CD8-positive, alpha-beta memory T cell (primary cell): Measurements from ENCODE around the gene SPACA4. TPM values are rescaled to one million over a fixed set of nuclear protein-coding genes. Genes with fewer than 3 reads are reported as not detected.
"Not testable (repeated sequence)": the region's sequence is repeated elsewhere in the genome, so short reads cannot be mapped to it uniquely, and the experiment has no call there.

Source experiments
- CTCF ChIA-PET: fragments of 350-600 bp; sonication (Branson Sonifier 250); formaldehyde crosslinking; loops from one replicate; lab custom pipeline; 2021; ENCODE audit warnings: antibody characterized with exemption; lab: Charles Lee
- POLR2A ChIA-PET: fragments of 350-600 bp; sonication (Branson Sonifier 250); formaldehyde crosslinking; loops from one replicate; lab custom pipeline; 2021; ENCODE audit warnings: antibody characterized with exemption; lab: Charles Lee
- DNase-seq, 5 donors: peaks; one replicate each; pipeline versions ENCODE4 v3.0.0 to v3.0.0-alpha.2; 2020 to 2022; ENCODE audit warnings: mixed read lengths in 1 of 5
- H3K27ac ChIP-seq: one replicate; pipeline ENCODE4 v1.7.0; 2013; ENCODE audit warnings: low read depth, mild to moderate bottlenecking, low read length, moderate library complexity
- H3K27me3 ChIP-seq: 2 replicates; pipeline ENCODE4 v1.7.0; 2013; ENCODE audit warnings: low read length, mild to moderate bottlenecking; ENCODE audit not compliant: insufficient read depth, poor library complexity, severe bottlenecking
- H3K36me3 ChIP-seq: 2 replicates; pipeline ENCODE4 v1.7.0; 2013; ENCODE audit warnings: mild to moderate bottlenecking, low read length, moderate library complexity; ENCODE audit not compliant: insufficient read depth
- H3K4me1 ChIP-seq: 2 replicates; pipeline ENCODE4 v1.7.0; 2013; ENCODE audit warnings: mild to moderate bottlenecking, low read length, moderate library complexity; ENCODE audit not compliant: insufficient read depth
- H3K4me3 ChIP-seq: 2 replicates; pipeline ENCODE4 v1.7.0; 2013; ENCODE audit warnings: mild to moderate bottlenecking, low read length
- H3K9me3 ChIP-seq: 2 replicates; pipeline ENCODE4 v1.7.0; 2013; ENCODE audit warnings: mild to moderate bottlenecking, low read length
- H3K27ac Mint-ChIP-seq, 8 donors: one replicate each; pipeline ENCODE4 v1.8.0; 2020 to 2021; ENCODE audit warnings: mixed read lengths in 8 of 8, mild to moderate bottlenecking in 6 of 8, inconsistent platforms in 3 of 8, moderate library complexity in 3 of 8
- H3K27me3 Mint-ChIP-seq, 2 donors: one replicate each; pipeline ENCODE4 v1.8.0; 2020 to 2021; ENCODE audit warnings: mixed read lengths in 2 of 2, mild to moderate bottlenecking in 1 of 2, moderate library complexity in 1 of 2
- H3K36me3 Mint-ChIP-seq, 3 donors: one replicate each; pipeline ENCODE4 v1.8.0; 2020 to 2021; ENCODE audit warnings: mixed read lengths in 3 of 3, inconsistent platforms in 1 of 3, mild to moderate bottlenecking in 1 of 3
- H3K4me1 Mint-ChIP-seq, 3 donors: one replicate each; pipeline ENCODE4 v1.8.0; 2020 to 2021; ENCODE audit warnings: mixed read lengths in 3 of 3, inconsistent platforms in 1 of 3, mild to moderate bottlenecking in 1 of 3
- H3K4me3 Mint-ChIP-seq, 7 donors: one replicate each; pipeline ENCODE4 v1.8.0; 2020 to 2021; ENCODE audit warnings: mixed read lengths in 7 of 7, mild to moderate bottlenecking in 6 of 7, moderate library complexity in 4 of 7, inconsistent platforms in 2 of 7
- H3K9me3 Mint-ChIP-seq, 5 donors: one replicate each; pipeline ENCODE4 v1.8.0; 2020 to 2022; ENCODE audit warnings: mixed read lengths in 5 of 5, mild to moderate bottlenecking in 3 of 5, moderate library complexity in 2 of 5, inconsistent platforms in 1 of 5
- polyA plus RNA-seq: library from polyadenylated mRNA; unstranded; fragments of 300-500 nt; fragmentation: Illumina TruSeq; gene quantifications from one replicate; pipeline ENCODE4 v1.2.3, GENCODE V29; 2021
- total RNA-seq, 2 experiments: library from RNA; stranded (reverse); gene quantifications; one replicate each; pipeline ENCODE4 v1.2.3, GENCODE V29; 2021

The SPACA4 gene
- total and polyA plus RNA-seq, 3 experiments from 2014 or later, result not detected

GRCh38 chr19:48569814-48570213 is 36.7 kb upstream of the SPACA4 start:
- no peaks in the 10 kb centered on the region for H3K4me1 ChIP-seq
- peaks cover 3 to 13% of the 10 kb centered on the region in 2 donors for H3K27me3 Mint-ChIP-seq
- DNase-seq, result no peak
- H3K4me3 Mint-ChIP-seq, result no peak overlapping the region
- H3K4me3 ChIP-seq, result no peak overlapping the region
- H3K36me3 ChIP-seq, result no peaks in the 10 kb centered on the region
- H3K9me3 Mint-ChIP-seq, result no peaks in the 10 kb centered on the region
- no peaks in the 10 kb centered on the region for H3K27me3 ChIP-seq
- H3K36me3 Mint-ChIP-seq, result no peaks in the 10 kb centered on the region
- no peaks in the 10 kb centered on the region for H3K4me1 Mint-ChIP-seq
- no peak overlapping the region for H3K27ac Mint-ChIP-seq
- CTCF ChIA-PET, result no interaction called here
- H3K9me3 ChIP-seq, result no peaks in the 10 kb centered on the region
- no peak overlapping the region for H3K27ac ChIP-seq
- POLR2A ChIA-PET, result no interaction called here

- no peaks in the 10 kb centered on the region for H3K9me3 Mint-ChIP-seq
These were observed 35.0 kb upstream of the SPACA4 start for GRCh38 chr19:48571378-48572162.

GRCh38 chr19:48573163-48573505 is 33.4 kb upstream of the SPACA4 start:
- Mint-ChIP-seq H3K4me1 (no peaks in the 10 kb centered on the region), H3K27me3 (peaks cover 0 to 5% of the 10 kb centered on the region in 2 donors), H3K9me3 (no peaks in the 10 kb centered on the region), H3K27ac (peak overlapping the region in 1 of 8 donors; percentile 47), H3K36me3 (no peaks in the 10 kb centered on the region), H3K4me3 (no peak overlapping the region)
- DNase-seq, result no peak
- CTCF ChIA-PET, result no interaction called here
- H3K27me3 ChIP-seq, result no peaks in the 10 kb centered on the region
- H3K36me3 ChIP-seq, result no peaks in the 10 kb centered on the region
- no peak overlapping the region for H3K4me3 ChIP-seq
- no peak overlapping the region for H3K27ac ChIP-seq
- H3K4me1 ChIP-seq, result no peaks in the 10 kb centered on the region
- POLR2A ChIA-PET, result no interaction called here
- H3K9me3 ChIP-seq, result no peaks in the 10 kb centered on the region

More at GRCh38 chr19:48571378-48572162, 35.0 kb upstream of the SPACA4 start:
- Mint-ChIP-seq H3K36me3 (no peaks in the 10 kb centered on the region), H3K27me3 (peaks cover 3 to 13% of the 10 kb centered on the region in 2 donors), H3K4me3 (no peak overlapping the region), H3K27ac (peak overlapping the region in 1 of 8 donors; percentile 15), H3K4me1 (no peaks in the 10 kb centered on the region)
- POLR2A ChIA-PET, result no interaction called here
- no peaks in the 10 kb centered on the region for H3K36me3 ChIP-seq
- no peak overlapping the region for H3K4me3 ChIP-seq
- DNase-seq, result no peak
- no peak overlapping the region for H3K27ac ChIP-seq
- CTCF ChIA-PET, result interaction anchor here (1.3 kb wide), 1 partner anchor 64 kb away, joined by 3 read pairs; no protein-coding TSS in a partner anchor
- H3K4me1 ChIP-seq, result no peaks in the 10 kb centered on the region
- no peaks in the 10 kb centered on the region for H3K27me3 ChIP-seq
- no peaks in the 10 kb centered on the region for H3K9me3 ChIP-seq

GRCh38 chr19:48575931-48576622 is 30.5 kb upstream of the SPACA4 start:
- no peaks in the 10 kb centered on the region for H3K9me3 ChIP-seq
- no peaks in the 10 kb centered on the region for H3K27me3 ChIP-seq
- Mint-ChIP-seq H3K36me3 (no peaks in the 10 kb centered on the region), H3K9me3 (no peaks in the 10 kb centered on the region), H3K4me1 (no peaks in the 10 kb centered on the region), H3K27me3 (no peaks in the 10 kb centered on the region), H3K4me3 (no peak overlapping the region), H3K27ac (no peak overlapping the region)
- CTCF ChIA-PET, result interaction anchor here (0.5 kb wide), 1 partner anchor 1670 kb away, joined by 3 read pairs; no protein-coding TSS in a partner anchor
- H3K27ac ChIP-seq, result no peak overlapping the region
- DNase-seq, result no peak
- H3K4me3 ChIP-seq, result no peak overlapping the region
- no peaks in the 10 kb centered on the region for H3K4me1 ChIP-seq
- H3K36me3 ChIP-seq, result no peaks in the 10 kb centered on the region
- POLR2A ChIA-PET, result interaction anchor here (0.7 kb wide), 1 partner anchor 1462 kb away, joined by 8 read pairs; the partner anchor contains the start of gene ZC3H4

- H3K27ac ChIP-seq, H3K9me3 Mint-ChIP-seq, H3K4me1 ChIP-seq, H3K4me3 ChIP-seq, POLR2A ChIA-PET, H3K4me3 Mint-ChIP-seq, H3K27ac Mint-ChIP-seq, H3K4me1 Mint-ChIP-seq, H3K27me3 ChIP-seq, H3K36me3 ChIP-seq, H3K36me3 Mint-ChIP-seq, H3K9me3 ChIP-seq, H3K27me3 Mint-ChIP-seq, DNase-seq: not testable (repeated sequence)
- CTCF ChIA-PET, result interaction anchor here (1.0 kb wide), 2 partner anchors 30 to 72 kb away, joined by 3 read pairs; no protein-coding TSS in a partner anchor
These were observed 28.6 kb upstream of the SPACA4 start for GRCh38 chr19:48577908-48578307.

GRCh38 chr19:48578891-48579290 is 27.7 kb upstream of the SPACA4 start:
- ChIA-PET CTCF (interaction anchor here (0.9 kb wide), 1 partner anchor 10 kb away, joined by 3 read pairs; no protein-coding TSS in a partner anchor), POLR2A (no interaction called here)
- Mint-ChIP-seq H3K36me3 (no peaks in the 10 kb centered on the region), H3K27me3 (peaks cover 0 to 4% of the 10 kb centered on the region in 2 donors), H3K4me3 (no peak overlapping the region), H3K27ac (no peak overlapping the region), H3K4me1 (no peaks in the 10 kb centered on the region), H3K9me3 (no peaks in the 10 kb centered on the region)
- H3K27me3 ChIP-seq, result no peaks in the 10 kb centered on the region
- no peaks in the 10 kb centered on the region for H3K4me1 ChIP-seq
- no peaks in the 10 kb centered on the region for H3K36me3 ChIP-seq
- no peak overlapping the region for H3K27ac ChIP-seq
- H3K4me3 ChIP-seq, result no peak overlapping the region
- no peak for DNase-seq
- no peaks in the 10 kb centered on the region for H3K9me3 ChIP-seq

GRCh38 chr19:48582168-48582567 is 24.4 kb upstream of the SPACA4 start:
- Mint-ChIP-seq H3K4me3 (no peak overlapping the region), H3K27ac (no peak overlapping the region), H3K4me1 (peaks cover 3 to 6% (median 4%) of the 10 kb centered on the region in 3 donors), H3K36me3 (no peaks in the 10 kb centered on the region), H3K27me3 (peaks cover 0 to 9% of the 10 kb centered on the region in 2 donors), H3K9me3 (no peaks in the 10 kb centered on the region)
- ChIA-PET POLR2A (no interaction called here), CTCF (interaction anchor here (0.6 to 11.2 kb wide), 2 partner anchors 12 to 76 kb away, joined by 3 to 152 read pairs; no protein-coding TSS in a partner anchor)
- Histone ChIP-seq H3K4me1 (no peaks in the 10 kb centered on the region), H3K27ac (no peak overlapping the region), H3K9me3 (no peaks in the 10 kb centered on the region), H3K36me3 (no peaks in the 10 kb centered on the region), H3K27me3 (no peaks in the 10 kb centered on the region), H3K4me3 (no peak overlapping the region)
- no peak for DNase-seq

GRCh38 chr19:48587387-48587786 is 19.2 kb upstream of the SPACA4 start:
- POLR2A ChIA-PET, result no interaction called here
- CTCF ChIA-PET, result interaction anchor here (0.5 to 11.2 kb wide), 6 partner anchors 18 to 254 kb away, joined by 3 to 152 read pairs (median 8); no protein-coding TSS in a partner anchor
- peak overlapping the region in 1 of 8 donors; percentile 66 for H3K27ac Mint-ChIP-seq
- H3K36me3 Mint-ChIP-seq, result no peaks in the 10 kb centered on the region
- Histone ChIP-seq H3K9me3 (no peaks in the 10 kb centered on the region), H3K27me3 (no peaks in the 10 kb centered on the region), H3K27ac (no peak overlapping the region), H3K4me3 (no peak overlapping the region), H3K36me3 (no peaks in the 10 kb centered on the region), H3K4me1 (peaks cover 6% of the 10 kb centered on the region)
- H3K27me3 Mint-ChIP-seq, result peaks cover 2 to 12% of the 10 kb centered on the region in 2 donors
- peaks cover 10 to 17% (median 11%) of the 10 kb centered on the region in 3 donors for H3K4me1 Mint-ChIP-seq
- H3K9me3 Mint-ChIP-seq, result no peaks in the 10 kb centered on the region
- no peak overlapping the region for H3K4me3 Mint-ChIP-seq
- no peak for DNase-seq
